UCSD-AML1 (cell line): ENCODE measurements around the gene LYRM4.

Experiments
- DNase-seq: peaks from one replicate; lab custom pipeline; 2025; ENCODE audit not compliant: unreplicated experiment; lab: John Stamatoyannopoulos, UW

Gene LYRM4

DNA sequence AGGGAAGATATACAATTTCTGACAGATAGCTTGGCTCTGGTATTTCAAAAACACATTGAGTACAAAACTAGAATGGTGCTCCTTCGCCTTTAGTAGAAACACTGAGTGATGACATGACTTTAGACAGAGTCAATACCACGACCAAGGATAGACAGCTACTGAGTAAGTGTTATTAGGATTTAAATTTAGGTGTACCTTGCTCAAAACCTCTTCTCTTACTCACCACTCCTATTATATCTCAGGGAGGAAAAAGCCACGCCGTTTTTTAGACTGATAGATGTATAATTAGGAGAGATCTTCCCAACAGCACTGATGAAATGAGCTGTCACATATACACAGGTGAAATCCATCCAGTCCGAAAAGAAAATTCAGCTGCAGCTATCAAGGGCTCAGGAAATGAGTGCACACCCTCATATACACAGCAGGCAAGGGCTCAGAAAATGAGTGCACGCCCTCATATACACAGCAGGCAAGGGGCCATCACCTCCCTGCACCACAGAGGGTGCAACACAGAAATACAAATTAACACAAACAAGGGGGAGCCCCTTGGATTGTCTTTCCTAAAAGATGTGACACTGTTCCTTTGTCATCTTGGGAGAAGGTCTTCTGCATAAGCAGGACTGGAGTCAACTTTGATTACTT lies 53.7 kb downstream of the LYRM4 start:
- DNase-seq = no peak

DNA sequence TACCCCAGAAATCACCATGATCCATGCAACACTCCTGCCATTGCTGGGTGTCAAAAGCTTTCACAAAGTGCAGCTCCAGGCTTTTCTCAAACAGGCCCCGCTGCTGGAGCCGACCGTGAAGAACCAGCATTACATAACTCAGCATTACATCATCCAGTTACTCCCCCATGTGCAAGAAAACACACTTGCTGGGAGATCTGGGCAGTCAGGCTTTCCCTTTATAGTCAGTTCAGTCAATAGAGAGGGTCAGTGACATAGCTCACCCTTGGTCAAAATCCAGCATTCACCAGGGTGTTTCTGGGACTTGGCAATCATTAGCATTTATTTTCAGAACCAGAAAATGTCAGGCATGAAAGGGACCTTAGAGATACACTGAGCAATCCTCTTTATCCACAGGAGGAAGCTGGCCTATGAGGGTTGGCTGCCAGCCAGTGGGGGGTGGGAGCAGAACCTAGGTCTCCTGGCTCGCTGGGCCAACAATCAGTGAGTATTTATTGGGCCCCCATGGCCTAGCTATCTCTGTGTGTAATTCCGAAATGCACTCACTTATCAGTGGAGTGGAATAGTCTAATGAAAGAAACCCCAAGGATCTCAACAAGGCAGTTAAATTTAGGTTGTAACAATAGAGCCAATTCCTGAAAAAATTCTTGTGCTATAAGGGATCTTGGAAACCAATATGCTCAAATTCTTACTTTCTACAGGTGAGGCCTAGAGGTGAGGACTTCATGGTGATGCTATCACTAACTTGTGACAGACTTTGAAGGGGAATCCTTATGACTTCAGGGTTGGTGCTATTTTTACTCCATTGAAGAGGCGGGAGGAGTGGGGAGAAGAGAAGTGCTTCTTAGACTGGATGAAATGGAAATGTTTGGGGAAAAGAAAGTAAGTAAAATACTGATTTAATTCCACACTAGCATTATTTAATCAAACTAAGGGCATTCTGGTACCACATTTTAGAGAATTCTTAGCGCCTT lies 54.6 kb downstream of the LYRM4 start:
- peak; percentile 39 for DNase-seq

DNA sequence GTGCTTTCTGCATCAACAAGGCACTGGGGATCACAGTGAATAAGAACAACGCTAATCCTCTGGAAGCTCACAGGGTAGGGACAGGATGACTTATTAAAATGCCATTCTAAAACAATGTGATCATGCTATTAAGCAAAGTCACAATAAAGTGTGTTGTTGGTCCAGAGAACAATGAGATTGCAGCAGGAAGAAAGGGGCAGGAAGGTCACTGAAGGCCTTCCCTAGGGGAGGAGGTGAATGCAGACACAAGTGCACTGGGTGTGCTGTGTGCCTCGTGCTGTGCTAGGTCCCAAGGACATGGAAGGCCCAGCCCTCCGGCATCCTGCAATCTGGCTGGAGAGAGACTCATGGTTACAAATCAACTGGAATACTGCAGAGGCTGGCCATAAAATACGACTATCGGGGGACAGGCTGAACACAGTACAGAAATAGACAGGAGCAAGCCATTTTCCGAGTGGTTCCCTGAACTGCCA lies 55.7 kb downstream of the LYRM4 start:
- no peak for DNase-seq

DNA sequence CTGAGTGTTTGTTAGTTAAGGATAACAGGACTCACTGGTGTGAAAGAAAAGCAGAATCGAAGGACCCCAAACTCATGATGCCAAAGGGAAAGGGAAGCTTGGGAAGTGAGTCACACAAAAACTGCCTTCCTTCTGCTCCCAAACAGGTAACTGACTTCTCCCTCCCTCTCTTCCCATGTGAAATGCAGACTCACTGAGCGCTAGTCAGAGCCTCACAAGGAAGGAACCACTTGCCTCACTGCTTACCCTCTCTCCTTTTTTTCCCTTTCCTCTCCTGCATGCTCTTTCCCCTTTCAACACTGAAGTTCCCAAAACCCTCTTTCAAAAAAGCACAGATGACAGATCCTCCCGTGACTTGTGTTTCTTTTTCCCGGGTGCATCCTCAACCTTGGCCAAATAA lies 56.4 kb downstream of the LYRM4 start:
- no peak for DNase-seq

DNA sequence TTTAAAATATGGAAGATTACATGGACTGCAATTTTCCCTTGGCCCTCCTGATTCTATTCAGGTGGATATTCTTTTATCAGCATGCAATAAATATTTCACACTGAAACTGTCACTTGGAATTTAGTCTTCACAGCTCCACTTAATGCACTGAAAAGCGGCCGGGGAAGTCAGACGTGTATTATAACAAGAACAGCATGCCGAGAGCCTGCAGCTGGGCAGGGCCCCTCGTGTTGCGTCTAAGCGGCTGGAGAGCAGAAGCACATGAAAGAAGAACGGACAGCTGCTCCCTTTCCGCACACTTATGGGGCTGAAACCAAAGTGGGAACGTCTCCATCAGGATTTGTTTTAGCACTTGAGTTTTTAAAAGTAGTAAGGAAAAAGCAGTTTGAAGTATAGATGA lies 57.2 kb downstream of the LYRM4 start:
- no peak for DNase-seq

DNA sequence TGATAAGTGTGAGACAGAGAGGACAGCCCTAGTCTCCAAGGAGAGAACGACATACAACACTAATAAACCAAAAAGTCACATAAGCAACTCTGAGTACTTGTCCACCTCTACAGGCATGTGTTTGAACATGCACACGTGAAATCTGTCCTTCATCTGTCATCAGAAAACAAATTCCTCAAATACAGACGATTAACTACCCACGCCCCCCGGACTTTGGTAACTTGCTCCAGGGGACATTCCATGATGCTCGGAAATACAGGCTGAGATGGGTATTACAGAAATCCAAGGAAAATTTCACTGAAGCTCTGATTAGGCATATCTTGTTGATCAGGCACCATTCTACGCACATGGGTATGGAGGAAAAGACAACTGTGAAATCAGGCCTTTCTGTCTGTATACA lies 57.8 kb downstream of the LYRM4 start:
- DNase-seq = no peak

DNA sequence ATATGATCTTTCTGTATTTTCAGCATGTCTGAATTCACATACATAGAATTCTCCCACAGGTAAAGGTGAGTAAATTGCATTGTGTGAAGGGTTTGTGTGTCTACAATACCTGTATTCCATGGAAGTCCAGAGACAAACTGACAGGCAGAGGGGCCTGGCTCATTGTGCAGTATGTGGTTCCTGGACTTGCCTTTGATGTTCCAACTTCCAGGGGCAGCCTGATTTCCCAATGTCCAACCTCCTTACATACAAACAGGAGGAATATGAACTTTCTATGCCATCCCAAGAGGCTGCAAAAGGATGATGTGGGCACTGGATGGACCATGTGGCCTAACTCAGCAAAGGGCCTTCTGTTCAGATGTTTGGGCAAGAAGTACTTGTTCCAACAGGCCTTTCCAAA lies 58.5 kb downstream of the LYRM4 start:
- no peak for DNase-seq

DNA sequence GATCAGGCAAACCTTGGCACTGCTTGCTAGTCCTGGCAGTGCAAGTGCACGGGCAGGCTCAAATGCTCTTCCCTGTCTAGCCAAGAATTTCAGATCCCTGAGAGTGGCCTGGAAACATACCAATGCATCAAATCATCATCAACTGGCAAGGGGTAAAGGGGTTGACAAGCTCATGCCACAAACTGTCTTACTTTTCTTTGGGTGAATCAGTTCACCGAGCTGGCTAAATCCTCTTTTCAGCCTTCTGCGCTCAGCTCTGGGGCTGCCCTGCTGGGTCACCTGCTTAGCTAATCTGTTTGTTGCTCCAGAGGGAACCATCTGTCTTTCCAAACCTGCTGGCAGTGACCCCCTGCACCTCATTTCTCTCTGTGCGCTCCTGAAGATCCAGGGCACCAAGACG lies 59.5 kb downstream of the LYRM4 start:
- DNase-seq = no peak

DNA sequence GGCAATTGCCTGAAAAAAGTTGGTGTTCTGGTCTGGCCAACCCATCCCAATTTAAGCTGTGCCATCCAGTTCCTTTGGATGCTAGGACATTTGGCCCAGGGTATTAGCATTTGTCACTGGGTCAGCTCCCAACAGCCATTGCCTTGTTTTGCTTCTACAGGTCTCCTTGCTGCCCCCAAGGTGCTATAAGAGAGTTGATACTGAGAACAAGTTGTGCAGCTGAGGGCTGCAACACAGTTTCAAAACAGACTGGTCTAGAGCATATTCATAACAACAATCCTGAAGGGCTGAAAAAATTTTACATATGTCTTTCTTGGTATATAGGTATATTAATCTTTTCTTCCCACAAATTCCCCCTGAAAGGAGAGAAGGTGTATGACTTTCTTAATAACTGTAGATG lies 61.0 kb downstream of the LYRM4 start:
- DNase-seq = no peak

DNA sequence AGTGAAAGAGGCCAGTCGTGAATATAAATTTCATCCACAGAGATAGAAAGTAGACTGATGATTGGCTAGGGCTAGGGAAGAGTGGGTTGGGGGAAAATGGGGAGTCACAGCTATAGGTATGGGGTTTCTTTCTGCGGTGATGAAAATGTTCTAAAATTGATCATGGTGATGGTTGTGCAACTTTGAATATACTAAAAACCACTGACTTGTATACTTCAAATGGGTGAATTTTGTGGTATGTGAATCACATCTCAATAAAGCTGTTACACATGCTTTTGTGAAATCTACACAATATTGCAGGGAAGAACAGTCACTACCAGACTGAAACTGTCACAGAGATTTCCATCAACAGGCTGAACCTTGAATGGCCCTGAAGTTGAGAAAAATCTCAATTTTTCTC lies 61.5 kb downstream of the LYRM4 start:
- DNase-seq = no peak

DNA sequence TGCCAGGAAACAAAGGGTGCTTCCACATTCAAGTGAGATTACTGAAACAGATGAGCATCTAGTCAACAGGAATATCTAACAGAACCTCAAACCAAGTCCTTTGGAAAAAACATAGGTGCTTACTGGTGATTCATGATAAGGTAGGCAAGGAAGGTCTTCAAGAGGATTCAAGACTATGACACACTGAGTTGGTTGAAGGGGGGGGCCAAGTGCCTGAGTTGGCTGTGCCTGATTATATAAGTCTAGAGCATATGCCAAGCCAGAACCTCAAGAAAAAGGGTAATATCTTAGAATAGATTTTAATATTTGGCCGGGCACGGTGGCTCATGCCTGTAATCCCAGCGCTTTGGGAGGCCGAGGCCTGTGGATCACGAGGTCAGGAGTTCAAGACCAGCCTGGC lies 63.7 kb downstream of the LYRM4 start:
- DNase-seq = no peak

DNA sequence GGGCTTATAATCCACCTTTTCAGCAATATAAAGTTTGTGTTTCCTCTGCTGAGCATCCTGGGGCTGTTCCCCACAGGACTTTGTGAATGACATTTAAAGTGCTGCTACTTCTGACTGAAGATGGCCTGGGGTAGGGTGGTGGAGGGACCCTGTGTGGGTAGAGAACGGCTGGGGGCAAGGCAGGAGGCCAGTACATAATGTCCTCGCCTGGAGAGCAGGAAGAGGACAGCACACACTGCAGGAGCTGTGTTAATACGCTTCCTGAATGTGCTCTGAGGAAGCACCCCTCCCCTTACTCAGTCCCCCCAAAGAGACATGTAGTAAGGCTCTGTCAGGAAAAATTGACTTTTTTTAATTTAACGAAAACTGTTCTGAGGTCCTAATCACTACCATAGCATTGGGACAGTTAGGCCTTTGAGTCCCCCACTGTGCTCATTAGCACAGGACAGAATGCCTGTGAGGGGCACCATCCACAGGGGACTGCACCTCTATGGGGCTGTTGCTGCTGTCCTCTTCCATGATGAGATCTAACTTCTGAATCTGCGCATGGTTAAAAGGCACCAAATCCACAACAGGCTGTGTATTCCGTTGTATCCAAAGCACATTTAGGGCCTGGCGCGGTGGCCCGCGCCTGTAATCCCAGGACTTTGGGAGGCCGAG lies 68.5 kb downstream of the LYRM4 start:
- DNase-seq = no peak

DNA sequence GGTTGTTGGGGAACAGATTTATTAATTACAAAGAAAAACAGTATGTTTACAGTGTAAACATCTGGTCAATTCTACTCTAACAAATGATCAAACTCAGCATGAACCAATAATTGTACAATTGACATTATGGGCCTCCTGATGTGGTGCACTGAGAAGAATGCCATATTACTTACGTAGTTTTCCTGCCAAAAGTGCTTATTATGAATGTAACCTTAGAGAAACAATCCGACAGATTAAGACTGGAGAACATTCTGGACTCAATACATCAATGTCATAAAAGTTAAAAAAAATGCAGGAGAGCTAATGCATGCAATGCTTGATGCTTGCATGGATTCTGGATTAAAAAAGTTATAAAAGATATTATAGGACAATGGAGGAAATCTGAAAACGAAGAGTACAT lies 69.0 kb downstream of the LYRM4 start:
- DNase-seq = no peak

DNA sequence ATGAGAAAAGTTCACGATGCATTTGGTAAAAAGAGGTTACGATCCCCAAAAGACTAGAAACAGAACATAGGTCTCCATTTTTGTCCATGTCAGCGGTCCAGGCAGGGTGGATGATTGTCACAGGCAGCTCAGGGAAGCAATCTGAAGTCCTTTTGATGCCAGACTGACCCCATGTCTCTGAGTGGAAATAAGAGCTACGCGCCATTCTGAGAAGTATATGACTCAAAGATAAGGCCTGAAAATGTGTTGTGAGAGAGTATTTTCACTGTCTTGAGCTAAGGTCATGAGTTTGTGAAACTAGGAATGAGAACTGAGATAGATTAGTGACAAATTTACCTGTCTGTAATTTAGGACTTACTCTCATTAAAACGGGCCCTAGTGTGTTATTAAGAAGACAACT lies 69.5 kb downstream of the LYRM4 start:
- no peak for DNase-seq

DNA sequence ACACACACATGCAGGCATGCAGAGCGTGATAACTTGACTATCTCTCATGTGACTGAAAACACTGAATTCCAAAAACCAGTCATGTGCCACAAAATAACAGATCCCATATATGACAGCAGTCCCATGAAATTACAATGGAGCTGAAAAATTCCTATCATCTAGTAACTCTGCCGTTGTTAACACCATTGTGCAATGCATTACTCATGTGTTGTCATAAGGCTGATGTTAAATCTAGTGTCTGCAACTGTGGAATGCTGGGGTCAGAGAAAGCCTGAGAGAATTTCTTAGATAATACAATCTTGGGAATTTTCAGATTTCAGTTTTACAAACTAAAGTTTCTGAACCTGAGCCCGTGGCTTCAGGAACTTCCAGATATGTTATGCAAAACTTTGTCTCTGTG lies 70.2 kb downstream of the LYRM4 start:
- DNase-seq = no peak

DNA sequence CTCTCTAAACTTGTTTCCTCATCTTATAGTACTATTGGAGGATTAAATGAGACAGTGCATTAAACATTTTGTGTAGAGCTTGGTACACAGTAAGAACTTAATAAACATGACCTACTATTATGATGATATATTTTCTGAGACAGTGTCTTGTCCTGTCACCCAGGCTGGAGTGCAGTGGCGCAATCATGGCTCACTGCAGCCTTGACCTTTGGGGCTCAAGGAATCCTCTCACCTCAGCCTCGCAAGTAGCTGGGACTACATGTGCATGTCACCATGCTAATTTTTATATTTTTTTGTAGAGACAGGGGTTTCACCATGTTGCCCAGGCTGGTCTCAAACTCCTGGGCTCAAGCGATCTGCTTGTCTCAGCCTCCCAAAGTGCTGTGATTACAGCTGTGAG lies 72.1 kb downstream of the LYRM4 start:
- DNase-seq = no peak

DNA sequence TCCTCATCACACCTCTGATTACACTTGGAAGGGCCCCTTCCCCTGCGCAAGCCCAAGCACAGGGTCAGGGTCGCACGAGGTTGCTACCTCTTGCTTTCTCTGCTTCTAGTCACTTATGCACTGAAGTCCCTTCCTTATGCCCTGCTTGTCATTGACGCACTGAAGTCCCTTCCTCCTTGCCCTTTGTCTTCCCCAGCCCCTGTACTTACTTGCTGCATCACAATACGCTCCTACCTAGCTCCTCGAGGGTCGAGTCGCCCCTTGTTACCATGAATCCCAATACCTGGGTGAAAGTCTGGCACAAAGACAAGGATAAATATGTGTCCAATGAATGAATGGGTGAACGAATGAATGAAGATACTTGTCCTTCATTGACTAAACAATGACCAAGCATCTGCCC lies 75.9 kb downstream of the LYRM4 start:
- DNase-seq = no peak

DNA sequence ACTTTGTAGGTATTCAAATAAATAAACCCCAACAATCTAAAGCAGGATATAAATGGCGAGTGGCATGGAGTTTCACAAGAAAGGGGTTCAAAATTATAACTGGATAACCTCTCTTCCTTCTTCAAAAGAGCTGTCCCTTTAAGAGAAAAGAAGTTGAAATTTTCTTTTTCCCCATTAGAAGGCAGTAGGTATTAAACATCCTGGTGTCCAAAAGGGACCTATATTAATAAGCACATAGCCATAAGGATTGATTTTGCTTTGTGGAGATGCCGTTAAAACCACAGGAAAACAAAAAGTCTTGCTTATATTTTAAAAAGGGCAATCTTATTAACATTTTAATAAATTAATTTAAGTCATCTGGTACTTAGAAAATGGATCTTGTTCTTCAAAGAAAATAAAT lies 76.5 kb downstream of the LYRM4 start:
- no peak for DNase-seq

DNA sequence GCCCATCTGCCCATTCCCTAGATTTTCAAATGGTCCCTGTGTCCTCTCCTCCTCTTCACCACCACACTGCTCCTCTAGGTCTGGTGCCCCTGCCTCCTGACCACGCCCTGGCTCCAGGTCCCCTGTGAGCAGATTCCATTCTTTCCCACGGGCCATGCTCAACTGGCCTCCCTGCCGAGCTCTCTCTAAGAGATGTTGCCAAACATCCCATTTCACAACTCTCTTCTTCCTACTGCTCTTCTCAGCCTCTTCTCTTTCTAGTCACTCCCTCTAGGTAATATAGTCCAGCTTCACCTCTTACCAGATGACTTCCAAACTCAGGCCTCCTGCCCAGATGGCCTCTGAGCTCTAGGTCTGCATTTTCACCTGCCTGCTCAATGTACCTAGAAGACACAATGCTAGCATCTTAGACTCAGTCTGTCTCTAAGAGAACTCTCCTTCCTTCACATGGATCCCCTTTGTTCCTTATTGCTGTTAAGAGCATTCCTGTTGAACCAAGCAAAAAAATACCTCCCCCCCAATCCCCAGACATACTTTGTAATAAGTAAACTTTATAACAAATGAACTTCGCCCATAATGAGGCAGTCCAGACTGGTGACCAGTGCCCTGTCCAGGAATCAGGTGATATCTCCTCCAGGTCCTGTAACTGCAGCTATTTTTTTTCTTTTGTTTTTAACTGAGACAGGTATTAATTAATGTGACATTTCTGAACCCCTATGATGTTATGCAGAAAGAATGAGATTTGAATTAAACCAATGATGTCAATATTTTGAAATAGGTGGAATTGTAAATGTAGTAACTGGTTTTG lies 79.0 kb downstream of the LYRM4 start:
- DNase-seq = no peak

DNA sequence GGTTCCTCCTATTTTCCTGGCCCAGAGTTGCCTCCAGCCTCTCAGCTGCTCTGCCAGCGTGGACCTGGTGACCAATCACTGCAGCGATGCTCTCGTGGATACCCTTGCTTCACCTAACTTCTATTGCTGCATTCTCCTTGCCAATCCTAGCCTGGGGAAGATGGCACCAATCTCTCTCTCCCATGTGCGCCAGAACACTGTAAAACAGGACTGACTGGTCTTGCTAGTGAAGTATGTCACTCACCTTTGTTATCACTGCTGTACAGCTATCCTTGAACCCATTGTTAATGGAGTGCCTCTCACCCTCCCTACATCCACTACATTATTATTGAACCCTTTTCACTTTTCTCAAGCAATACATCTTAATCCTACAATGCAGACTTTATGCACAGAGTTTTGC lies 80.1 kb downstream of the LYRM4 start:
- DNase-seq = no peak

DNA sequence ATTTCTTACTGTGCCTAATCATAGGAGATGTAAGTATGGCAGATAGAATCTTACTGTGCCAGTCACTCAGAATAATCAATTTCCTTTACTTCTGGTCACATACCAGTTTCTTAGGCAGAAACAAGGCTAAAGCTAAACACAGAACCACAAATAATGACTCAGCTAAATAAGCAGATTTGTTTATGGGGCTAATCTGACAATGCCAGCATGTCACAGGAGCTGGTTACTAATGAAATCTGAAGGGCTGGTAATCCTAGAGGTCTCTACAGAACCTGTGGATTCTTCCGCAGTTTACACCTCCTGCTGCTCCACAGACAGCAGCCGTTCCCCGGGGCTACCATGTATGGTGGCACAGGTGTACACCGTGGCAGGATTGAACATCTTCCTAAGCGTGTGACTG lies 80.8 kb downstream of the LYRM4 start:
- DNase-seq = no peak
